PC-9 (cell line): ENCODE data around the gene HCLS1. TPM values are rescaled to one million over a fixed set of nuclear protein-coding genes. Genes with fewer than 3 reads are reported as not detected.

Experiments used
- BruUV-seq: library from RNA; stranded (reverse); fragments of 400-500 nt; replicated peaks from 2 replicates; lab custom pipeline; 2021; lab: Mats Ljungman, UMichigan
- CTCF ChIA-PET: fragments of 300-600 bp; sonication (Branson Sonifier 250); formaldehyde crosslinking; loops from one replicate; lab custom pipeline; 2022; ENCODE audit warnings: antibody characterized with exemption; lab: Charles Lee
- POLR2A ChIA-PET: fragments of 300-600 bp; sonication (Branson Sonifier 250); formaldehyde crosslinking; loops from one replicate; lab custom pipeline; 2022; ENCODE audit warnings: antibody characterized with exemption; ENCODE audit not compliant: unreplicated experiment; lab: Charles Lee
- DNase-seq, 2 experiments: peaks; one replicate each; pipeline versions ENCODE4 v3.0.0 to v3.0.0-alpha.2; 2015 to 2022; ENCODE audit warnings: mixed read lengths in 1 of 2
- H2AFZ ChIP-seq: fragments of 200-600 bp; sonication (generic); 2 replicates; pipeline ENCODE4 v1.8.1; 2017; ENCODE audit warnings: antibody characterized with exemption
- H3F3A ChIP-seq: fragments of 200-600 bp; sonication (generic); 2 replicates; pipeline ENCODE4 v1.8.1; 2017; ENCODE audit warnings: antibody characterized with exemption, mild to moderate bottlenecking, low read depth; ENCODE audit not compliant: insufficient read depth
- H3K27ac ChIP-seq: fragments of 200-600 bp; sonication (generic); 2 replicates; pipeline ENCODE4 v1.6.1; 2016; ENCODE audit warnings: mixed run types
- H3K27me3 ChIP-seq: fragments of 200-600 bp; sonication (generic); 2 replicates; pipeline ENCODE4 v1.6.1; 2016; ENCODE audit warnings: low read depth, mixed run types; ENCODE audit not compliant: insufficient read depth
- H3K36me3 ChIP-seq: fragments of 200-600 bp; sonication (generic); 2 replicates; pipeline ENCODE4 v1.6.1; 2016; ENCODE audit warnings: low read depth, mixed run types
- H3K4me1 ChIP-seq: fragments of 200-600 bp; sonication (generic); replicated peaks from 2 replicates; pipeline ENCODE4 v1.6.1; 2016; ENCODE audit warnings: mixed run types; ENCODE audit not compliant: insufficient read depth
- H3K4me2 ChIP-seq: fragments of 200-600 bp; sonication (generic); 2 replicates; pipeline ENCODE4 v1.6.1; 2017; ENCODE audit warnings: mixed run types
- H3K4me3 ChIP-seq: fragments of 200-600 bp; sonication (generic); 2 replicates; pipeline ENCODE4 v1.6.1; 2016; ENCODE audit warnings: mixed run types
- H3K79me2 ChIP-seq: fragments of 200-600 bp; sonication (generic); 2 replicates; pipeline ENCODE4 v1.6.1; 2017; ENCODE audit warnings: low read depth, mixed run types
- H3K9me2 ChIP-seq: fragments of 200-600 bp; sonication (generic); 2 replicates; pipeline ENCODE4 v1.8.1; 2017; ENCODE audit warnings: mild to moderate bottlenecking; ENCODE audit not compliant: insufficient read depth
- H3K9me3 ChIP-seq: fragments of 200-600 bp; sonication (generic); 2 replicates; pipeline ENCODE4 v1.8.1; 2016; ENCODE audit warnings: low read depth; ENCODE audit not compliant: insufficient read depth
- H4K20me1 ChIP-seq: fragments of 200-600 bp; sonication (generic); 2 replicates; pipeline ENCODE4 v1.8.1; 2017; ENCODE audit not compliant: insufficient read depth
- EZH2 ChIP-seq: fragments of 200-600 bp; sonication (generic); IDR thresholded peaks from 2 replicates; pipeline ENCODE4 v1.8.0; 2017; ENCODE audit warnings: antibody characterized with exemption, low read depth
- intact Hi-C: fragments of 100-400 bp; cut with micrococcal nuclease; formaldehyde crosslinking; loops from one replicate; pipeline ENCODE4 v1.10.0; 2022; ENCODE audit not compliant: unreplicated experiment
- total RNA-seq: library from RNA; stranded (reverse); gene quantifications from 2 replicates; pipeline ENCODE4 v1.2.3, GENCODE V29; 2021
- TF ChIP-seq, protein P1 (sequence below): fragments of 200-600 bp; sonication (generic); conservative IDR thresholded peaks from 2 replicates; pipeline ENCODE4 v1.6.1; 2017; ENCODE audit warnings: mixed run types, antibody characterized with exemption, mild to moderate bottlenecking, moderate library complexity

Gene HCLS1
- total RNA-seq, 1 experiment from 2014 or later, result 2.2 TPM

DNA sequence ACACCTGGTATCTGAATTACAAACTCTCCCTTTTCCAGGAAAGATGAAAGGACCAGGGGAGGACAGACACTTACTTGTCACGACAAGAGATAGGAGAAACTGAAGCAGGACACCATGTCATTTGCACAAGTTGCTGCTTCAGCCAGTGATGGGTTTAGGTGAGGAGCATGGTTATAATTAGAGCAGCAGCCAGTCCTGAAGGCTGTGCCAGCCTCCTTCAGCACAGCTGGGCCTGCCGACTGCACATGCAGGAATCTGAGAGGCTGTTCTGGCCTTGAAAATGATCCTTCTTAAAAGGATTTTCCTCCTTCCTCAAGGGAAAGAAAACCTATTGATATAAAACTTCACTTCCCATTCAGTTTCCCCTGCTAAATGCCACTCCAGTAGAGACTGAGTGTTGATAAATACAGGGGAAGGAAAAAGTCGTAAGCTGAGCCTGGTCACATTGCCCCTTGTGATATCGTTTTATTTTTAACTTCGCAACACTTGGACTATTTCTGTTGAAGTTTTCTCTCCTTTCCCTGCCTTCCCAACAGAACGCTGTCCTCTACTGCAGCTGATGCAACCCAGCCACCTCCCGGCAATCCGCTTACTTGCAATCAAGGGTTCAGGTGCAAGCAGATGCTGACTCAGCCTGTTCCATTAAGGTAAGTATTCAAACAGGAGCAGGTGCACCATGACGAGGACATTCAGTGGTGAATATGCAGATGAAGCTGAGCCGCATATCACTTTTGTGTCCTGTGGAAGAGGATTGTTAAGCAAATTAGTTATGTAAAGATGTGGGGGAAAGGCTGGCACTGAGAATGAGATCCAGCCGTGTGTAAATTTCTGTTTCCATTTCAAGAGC lies 67.6 kb downstream of the HCLS1 start, which contains the start of gene FBXO40:
Gene FBXO40, plus strand, starts transcription at position 524 of the 847 bp plus-strand sequence. CDS start 27,197 bp downstream, outside the sequence.
- no peak within 1 kb of the TSS for H3K4me2 ChIP-seq
- TF ChIP-seq, protein P1, sequence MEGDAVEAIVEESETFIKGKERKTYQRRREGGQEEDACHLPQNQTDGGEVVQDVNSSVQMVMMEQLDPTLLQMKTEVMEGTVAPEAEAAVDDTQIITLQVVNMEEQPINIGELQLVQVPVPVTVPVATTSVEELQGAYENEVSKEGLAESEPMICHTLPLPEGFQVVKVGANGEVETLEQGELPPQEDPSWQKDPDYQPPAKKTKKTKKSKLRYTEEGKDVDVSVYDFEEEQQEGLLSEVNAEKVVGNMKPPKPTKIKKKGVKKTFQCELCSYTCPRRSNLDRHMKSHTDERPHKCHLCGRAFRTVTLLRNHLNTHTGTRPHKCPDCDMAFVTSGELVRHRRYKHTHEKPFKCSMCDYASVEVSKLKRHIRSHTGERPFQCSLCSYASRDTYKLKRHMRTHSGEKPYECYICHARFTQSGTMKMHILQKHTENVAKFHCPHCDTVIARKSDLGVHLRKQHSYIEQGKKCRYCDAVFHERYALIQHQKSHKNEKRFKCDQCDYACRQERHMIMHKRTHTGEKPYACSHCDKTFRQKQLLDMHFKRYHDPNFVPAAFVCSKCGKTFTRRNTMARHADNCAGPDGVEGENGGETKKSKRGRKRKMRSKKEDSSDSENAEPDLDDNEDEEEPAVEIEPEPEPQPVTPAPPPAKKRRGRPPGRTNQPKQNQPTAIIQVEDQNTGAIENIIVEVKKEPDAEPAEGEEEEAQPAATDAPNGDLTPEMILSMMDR, result no peak
- TF ChIP-seq EZH2, result no peak
- no peak within 1 kb of the TSS for H2AFZ ChIP-seq
- BruUV-seq, result no TSS peak
- CTCF ChIA-PET, result no interaction called here
- no peak within 1 kb of the TSS for H3K27ac ChIP-seq
- no peaks in the 10 kb centered on the region for H3K9me3 ChIP-seq
- H3F3A ChIP-seq, result no peaks in the 10 kb centered on the region
- H3K4me1 ChIP-seq, result no peaks in the 10 kb centered on the region
- no peaks in the 10 kb centered on the region for H4K20me1 ChIP-seq
- H3K36me3 ChIP-seq, result no peaks in the 10 kb centered on the region
- no peaks in the 10 kb centered on the region for H3K79me2 ChIP-seq
- no peaks in the 10 kb centered on the region for H3K27me3 ChIP-seq
- DNase-seq, result no peak
- H3K4me3 ChIP-seq, result no peak within 1 kb of the TSS
- intact Hi-C loops, result no loop called here
- H3K9me2 ChIP-seq, result no peaks in the 10 kb centered on the region
- POLR2A ChIA-PET, result no interaction called here

DNA sequence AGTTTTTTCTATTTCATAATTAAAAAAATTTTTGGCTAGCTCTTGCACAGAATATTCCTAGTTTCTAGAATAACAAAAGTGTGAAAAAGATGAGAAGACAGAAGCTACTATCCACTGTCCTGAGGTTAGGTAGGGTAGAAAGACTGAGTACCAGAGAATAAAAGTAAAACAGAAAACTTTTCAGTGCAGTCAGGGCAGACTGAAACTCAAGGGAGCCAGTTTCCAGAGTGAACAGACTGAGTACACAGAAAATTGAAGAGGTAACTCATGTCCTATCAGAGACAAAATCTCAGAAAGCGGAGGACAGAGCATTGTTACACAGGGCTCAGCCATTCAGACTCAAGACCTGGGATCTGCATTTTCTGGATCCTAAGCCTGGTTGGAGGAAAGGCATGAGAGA lies 76.3 kb downstream of the HCLS1 start:
- no peak for DNase-seq
- ChIA-PET POLR2A (no interaction called here), CTCF (no interaction called here)
- no peak overlapping the region for H3K4me2 ChIP-seq
- BruUV-seq, result no TSS peak
- no peaks in the 10 kb centered on the region for H3K4me1 ChIP-seq
- no peak for TF ChIP-seq EZH2
- TF ChIP-seq, protein P1, result no peak
- intact Hi-C loops, result no loop called here
- no peaks in the 10 kb centered on the region for H4K20me1 ChIP-seq
- H3K4me3 ChIP-seq, result no peak overlapping the region
- H3K36me3 ChIP-seq, result no peaks in the 10 kb centered on the region
- H3K79me2 ChIP-seq, result no peaks in the 10 kb centered on the region
- H3K9me3 ChIP-seq, result no peaks in the 10 kb centered on the region
- H3K27ac ChIP-seq, result no peak overlapping the region
- no peak overlapping the region for H2AFZ ChIP-seq
- H3K9me2 ChIP-seq, result no peaks in the 10 kb centered on the region
- H3F3A ChIP-seq, result no peaks in the 10 kb centered on the region
- H3K27me3 ChIP-seq, result no peaks in the 10 kb centered on the region

DNA sequence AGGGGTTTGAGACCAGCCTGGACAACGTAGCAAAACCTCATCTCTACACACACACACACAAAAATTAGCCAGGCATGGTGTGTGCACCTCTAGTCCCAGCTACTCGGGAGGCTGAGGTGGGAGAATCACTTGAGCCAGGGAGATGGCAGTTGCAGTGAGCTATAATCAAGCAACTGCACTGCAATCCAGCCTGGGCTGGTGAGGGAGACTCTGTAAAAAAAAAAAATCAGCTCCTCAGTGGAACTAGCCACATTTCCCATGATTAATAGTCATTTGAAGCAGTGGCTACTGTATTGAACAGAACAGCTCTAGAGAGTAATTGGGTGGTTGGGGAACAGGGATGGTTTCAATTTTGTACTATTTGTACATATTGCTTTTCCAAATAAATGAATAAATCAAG lies 79.0 kb downstream of the HCLS1 start:
- BruUV-seq, result no TSS peak
- intact Hi-C loops, result no loop called here
- Histone ChIP-seq H3K4me1 (no peaks in the 10 kb centered on the region), H4K20me1 (no peaks in the 10 kb centered on the region), H3K4me2 (no peak overlapping the region), H3K27me3 (no peaks in the 10 kb centered on the region), H3K36me3 (no peaks in the 10 kb centered on the region), H3K9me2 (no peaks in the 10 kb centered on the region), H3F3A (no peaks in the 10 kb centered on the region), H2AFZ (no peak overlapping the region), H3K27ac (no peak overlapping the region), H3K9me3 (no peaks in the 10 kb centered on the region), H3K4me3 (no peak overlapping the region), H3K79me2 (no peaks in the 10 kb centered on the region)
- CTCF ChIA-PET, result no interaction called here
- POLR2A ChIA-PET, result no interaction called here
- DNase-seq, result no peak
- TF ChIP-seq, protein P1, result no peak
- TF ChIP-seq EZH2, result no peak

Other genes with a start within 250 kb of the HCLS1 start
- gene POLQ, start 114.9 kb downstream of the HCLS1 start, total RNA-seq, result 14.3 and 15.6 TPM in 2 replicates
- not detected in 2 replicates for gene ARGFX, start 93.0 kb downstream of the HCLS1 start, total RNA-seq
- not detected in 2 replicates for gene FBXO40, start 67.5 kb downstream of the HCLS1 start, total RNA-seq
- 60.8 and 73.1 TPM in 2 replicates for gene GOLGB1, start 88.8 kb upstream of the HCLS1 start, total RNA-seq
- 14.6 and 14.8 TPM in 2 replicates for gene IQCB1, start 174.2 kb upstream of the HCLS1 start, total RNA-seq
- 0.90 and 2.0 TPM in 2 replicates for gene EAF2, start 174.3 kb upstream of the HCLS1 start, total RNA-seq
- gene SLC15A2, start 233.5 kb upstream of the HCLS1 start, total RNA-seq, result 1.1 and 2.8 TPM in 2 replicates